Suprapubic skin (tissue), 4 donors: ENCODE measurements around the gene ANKRD11. TPM values are rescaled to one million over a fixed set of nuclear protein-coding genes. Genes with fewer than 3 reads are reported as not detected.

ENCODE experiments used
- DNase-seq, 2 donors: peaks; one replicate each; pipeline ENCODE4 v3.0.0-alpha.2; 2019; ENCODE audit warnings: low spot score in 2 of 2
- H3K27ac ChIP-seq: fragments of 200-600 bp; sonication (generic); one replicate; pipeline ENCODE4 v1.5.1; 2019
- H3K27me3 ChIP-seq: fragments of 200-600 bp; sonication (generic); one replicate; pipeline ENCODE4 v1.5.1; 2019
- H3K36me3 ChIP-seq: fragments of 200-600 bp; sonication (generic); one replicate; pipeline ENCODE4 v1.5.1; 2019
- H3K4me1 ChIP-seq: fragments of 200-600 bp; sonication (generic); one replicate; pipeline ENCODE4 v1.5.1; 2019
- H3K4me3 ChIP-seq: fragments of 200-600 bp; sonication (generic); one replicate; pipeline ENCODE4 v1.5.1; 2019; ENCODE audit warnings: mild to moderate bottlenecking
- H3K9me3 ChIP-seq: fragments of 200-600 bp; sonication (generic); one replicate; pipeline ENCODE4 v1.5.1; 2019
- CTCF ChIP-seq, 2 donors: fragments of 200-600 bp in 1 of 2; fragments of 450-650 bp in 1 of 2; sonication (generic) in 1 of 2; IDR thresholded peaks; one replicate each; pipeline ENCODE4 v1.5.1; 2016 to 2019; ENCODE audit warnings: antibody characterized with exemption in 2 of 2, mild to moderate bottlenecking in 1 of 2, moderate library complexity in 1 of 2
- EP300 ChIP-seq: sonication (generic); formaldehyde crosslinking; IDR thresholded peaks from one replicate; pipeline ENCODE4 v1.6.1; 2017; ENCODE audit warnings: antibody characterized with exemption
- POLR2A ChIP-seq, 2 donors: fragments of 450-650 bp; IDR thresholded peaks; one replicate each; pipeline ENCODE4 v1.6.1; 2017; ENCODE audit warnings: antibody characterized with exemption in 2 of 2, mild to moderate bottlenecking in 2 of 2, moderate library complexity in 2 of 2
- POLR2AphosphoS5 ChIP-seq, 3 donors: sonication (generic); formaldehyde crosslinking; IDR thresholded peaks; one replicate each; pipeline ENCODE4 v1.6.1; 2017; ENCODE audit warnings: antibody characterized with exemption in 3 of 3
- WGBS: methylation state at CpG from one replicate; pipeline ENCODE4 v1.1.5; 2018; 5-methylcytosine and 5-hydroxymethylcytosine counted together
- total RNA-seq, 4 donors: library from RNA; depleted of rRNA; stranded (reverse); fragments of >200 nt; gene quantifications; one replicate each; pipeline ENCODE4 v1.1.0, GENCODE V29; 2016

ANKRD11 gene
- total RNA-seq, 4 donors from 2014 or later = 85.4 to 212 (median 127) TPM

GRCh38 chr16:89460556-89460955 lies 29.8 kb downstream of the ANKRD11 start:
- H3K4me1 ChIP-seq = peaks cover 19% of the 10 kb centered on the region
- TF ChIP-seq POLR2AphosphoS5 (IDR thresholded peaks at IDR 0.05) (no peak), POLR2A (IDR thresholded peaks at IDR 0.05) (no peak), EP300 (no peak), CTCF (IDR thresholded peaks at IDR 0.05) (no peak)
- WGBS = 92% methylated on average over 6 of the region's 6 CpGs
- H3K27me3 ChIP-seq = no peaks in the 10 kb centered on the region
- no peak overlapping the region for H3K27ac ChIP-seq
- DNase-seq = no peak
- H3K36me3 ChIP-seq = no peaks in the 10 kb centered on the region
- no peaks in the 10 kb centered on the region for H3K9me3 ChIP-seq
- H3K4me3 ChIP-seq = no peak overlapping the region

GRCh38 chr16:89458967-89459366 lies 31.4 kb downstream of the ANKRD11 start:
- H3K4me1 ChIP-seq = peaks cover 24% of the 10 kb centered on the region
- H3K9me3 ChIP-seq = no peaks in the 10 kb centered on the region
- WGBS = 59% methylated on average over 2 of the region's 2 CpGs
- H3K27me3 ChIP-seq = no peaks in the 10 kb centered on the region
- DNase-seq = no peak
- H3K27ac ChIP-seq = no peak overlapping the region
- TF ChIP-seq CTCF (IDR thresholded peaks at IDR 0.05) (no peak), POLR2AphosphoS5 (IDR thresholded peaks at IDR 0.05) (no peak), POLR2A (IDR thresholded peaks at IDR 0.05) (no peak), EP300 (no peak)
- H3K36me3 ChIP-seq = no peaks in the 10 kb centered on the region
- no peak overlapping the region for H3K4me3 ChIP-seq

- Histone ChIP-seq H3K36me3 (no peaks in the 10 kb centered on the region), H3K27ac (no peak overlapping the region)
Observed at GRCh38 chr16:89458551-89458950, 31.8 kb downstream of the ANKRD11 start.

DNA sequence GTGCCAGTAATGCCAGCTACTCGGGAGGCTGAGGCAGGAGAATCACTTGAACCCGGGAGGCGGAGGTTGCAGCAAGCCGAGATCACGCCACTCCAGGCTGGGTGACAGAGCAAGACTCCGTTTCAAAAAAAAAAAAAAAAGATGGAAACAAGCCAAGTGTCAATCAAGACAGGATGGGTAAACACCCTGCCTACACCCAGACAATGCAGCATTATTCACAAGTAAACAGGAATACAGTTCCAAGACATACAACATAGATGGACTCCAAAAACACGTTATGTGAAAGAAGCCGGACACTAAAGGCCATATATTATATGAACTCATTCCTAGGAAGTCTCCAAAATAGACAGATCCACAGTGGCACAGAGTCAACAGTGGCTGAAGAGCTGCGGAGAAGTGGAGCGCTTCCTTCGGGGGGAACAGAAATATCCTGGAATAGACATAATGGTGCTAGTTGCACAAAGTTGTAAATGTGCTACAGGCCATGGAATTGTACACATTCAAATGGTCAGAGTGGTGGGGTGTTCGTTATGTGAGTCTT lies 33.9 kb downstream of the ANKRD11 start:
- no peaks in the 10 kb centered on the region for H3K36me3 ChIP-seq
- H3K4me1 ChIP-seq = peaks cover 43% of the 10 kb centered on the region

More at GRCh38 chr16:89458551-89458950, 31.8 kb downstream of the ANKRD11 start:
- TF ChIP-seq POLR2A (IDR thresholded peaks at IDR 0.05) (no peak), EP300 (no peak), CTCF (IDR thresholded peaks at IDR 0.05) (no peak), POLR2AphosphoS5 (IDR thresholded peaks at IDR 0.05) (no peak)
- H3K9me3 ChIP-seq = no peaks in the 10 kb centered on the region
- no peak overlapping the region for H3K4me3 ChIP-seq
- H3K27me3 ChIP-seq = no peaks in the 10 kb centered on the region
- H3K4me1 ChIP-seq = peaks cover 28% of the 10 kb centered on the region
- WGBS = 63% methylated on average over 7 of the region's 7 CpGs
- no peak for DNase-seq

DNA sequence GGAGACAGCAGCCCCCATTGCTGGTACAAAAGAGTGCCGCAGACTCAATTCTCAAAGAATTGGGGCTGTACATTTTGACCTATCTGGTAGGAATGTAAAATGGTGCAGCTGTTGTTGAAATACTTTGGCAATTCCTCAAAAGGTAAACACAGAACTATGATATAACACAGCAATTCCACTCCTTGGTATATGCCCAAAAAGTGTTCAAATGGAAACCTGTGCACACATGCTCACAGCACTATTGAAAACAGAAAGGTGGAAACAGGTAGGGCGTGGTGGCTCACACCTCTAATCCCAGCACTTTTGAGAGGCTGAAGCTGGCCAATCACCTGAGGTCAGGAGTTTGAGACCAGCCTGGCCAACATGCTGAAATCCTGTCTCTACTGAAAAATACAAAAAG lies 34.7 kb downstream of the ANKRD11 start:
- Histone ChIP-seq H3K9me3 (no peaks in the 10 kb centered on the region), H3K27ac (no peak overlapping the region), H3K4me3 (no peak overlapping the region), H3K36me3 (no peaks in the 10 kb centered on the region), H3K27me3 (no peaks in the 10 kb centered on the region), H3K4me1 (peaks cover 48% of the 10 kb centered on the region)
- WGBS = 95% methylated on average over 2 of the region's 2 CpGs
- no peak for DNase-seq
- no peak for TF ChIP-seq POLR2A (IDR thresholded peaks at IDR 0.05)
- TF ChIP-seq CTCF (IDR thresholded peaks at IDR 0.05) = no peak
- no peak for TF ChIP-seq POLR2AphosphoS5 (IDR thresholded peaks at IDR 0.05)
- no peak for TF ChIP-seq EP300

More for the DNA sequence above, 33.9 kb downstream of the ANKRD11 start:
- WGBS = 78% methylated on average over 12 of the region's 12 CpGs
- DNase-seq = no peak
- Histone ChIP-seq H3K27me3 (no peaks in the 10 kb centered on the region), H3K27ac (no peak overlapping the region), H3K4me3 (no peak overlapping the region), H3K9me3 (no peaks in the 10 kb centered on the region)
- no peak for TF ChIP-seq POLR2AphosphoS5 (IDR thresholded peaks at IDR 0.05)
- no peak for TF ChIP-seq POLR2A (IDR thresholded peaks at IDR 0.05)
- no peak for TF ChIP-seq EP300
- no peak for TF ChIP-seq CTCF (IDR thresholded peaks at IDR 0.05)
